ENCODE results near the gene SLC25A4. TPM values are rescaled to one million over a fixed set of nuclear protein-coding genes. Genes with fewer than 3 reads are reported as not detected.

Gene SLC25A4
- total RNA-seq, 1 donor from 2014 or later, result 20.0 TPM

DNA sequence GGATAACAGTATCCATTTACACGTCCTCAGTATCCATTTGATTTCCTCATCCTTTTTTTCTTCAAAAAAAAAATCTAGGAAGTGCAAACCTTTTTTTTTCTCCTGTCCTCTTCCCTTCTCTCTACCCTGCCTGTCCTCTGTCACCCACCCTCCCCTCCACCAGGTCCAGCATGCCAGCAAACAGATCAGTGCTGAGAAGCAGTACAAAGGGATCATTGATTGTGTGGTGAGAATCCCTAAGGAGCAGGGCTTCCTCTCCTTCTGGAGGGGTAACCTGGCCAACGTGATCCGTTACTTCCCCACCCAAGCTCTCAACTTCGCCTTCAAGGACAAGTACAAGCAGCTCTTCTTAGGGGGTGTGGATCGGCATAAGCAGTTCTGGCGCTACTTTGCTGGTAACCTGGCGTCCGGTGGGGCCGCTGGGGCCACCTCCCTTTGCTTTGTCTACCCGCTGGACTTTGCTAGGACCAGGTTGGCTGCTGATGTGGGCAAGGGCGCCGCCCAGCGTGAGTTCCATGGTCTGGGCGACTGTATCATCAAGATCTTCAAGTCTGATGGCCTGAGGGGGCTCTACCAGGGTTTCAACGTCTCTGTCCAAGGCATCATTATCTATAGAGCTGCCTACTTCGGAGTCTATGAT, 1.7 kb downstream of the SLC25A4 start:
- peaks cover 5% of the 10 kb centered on the region for H3K36me3 ChIP-seq (ENCODE audit: control insufficient read depth, insufficient read depth, low read length)
- no peak for TF ChIP-seq CTCF (IDR thresholded peaks at IDR 0.05; ENCODE audit: insufficient read depth, low read length, severe bottlenecking)
- DNase-seq (ENCODE audit: low read depth), result no peak
- H3K27me3 ChIP-seq (ENCODE audit: control insufficient read depth, insufficient read depth, low read length), result no peaks in the 10 kb centered on the region
- no peak overlapping the region for H3K4me3 ChIP-seq (ENCODE audit: low read depth, low read length)
- FAIRE-seq, result no peak

DNA sequence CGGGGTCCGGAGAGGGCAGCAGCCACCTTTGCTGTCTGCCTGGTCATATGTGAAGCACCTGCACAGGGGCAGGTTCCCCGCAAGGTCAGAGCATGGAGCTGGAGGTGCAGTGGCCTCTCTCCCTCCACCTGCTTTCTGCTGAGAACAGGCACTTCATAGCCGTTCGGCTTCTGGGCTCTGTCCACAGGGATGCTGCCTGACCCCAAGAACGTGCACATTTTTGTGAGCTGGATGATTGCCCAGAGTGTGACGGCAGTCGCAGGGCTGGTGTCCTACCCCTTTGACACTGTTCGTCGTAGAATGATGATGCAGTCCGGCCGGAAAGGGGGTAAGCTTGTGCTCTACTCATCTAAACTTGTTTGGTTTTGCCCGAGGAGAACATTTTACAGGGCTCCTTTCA, 2.5 kb downstream of the SLC25A4 start:
- Histone ChIP-seq H3K36me3 (ENCODE audit: control insufficient read depth, insufficient read depth, low read length) (peaks cover 5% of the 10 kb centered on the region), H3K27me3 (ENCODE audit: control insufficient read depth, insufficient read depth, low read length) (no peaks in the 10 kb centered on the region), H3K4me3 (ENCODE audit: low read depth, low read length) (no peak overlapping the region)
- no peak for TF ChIP-seq CTCF (IDR thresholded peaks at IDR 0.05; ENCODE audit: insufficient read depth, low read length, severe bottlenecking)
- FAIRE-seq (no peak), DNase-seq (ENCODE audit: low read depth) (no peak)

DNA sequence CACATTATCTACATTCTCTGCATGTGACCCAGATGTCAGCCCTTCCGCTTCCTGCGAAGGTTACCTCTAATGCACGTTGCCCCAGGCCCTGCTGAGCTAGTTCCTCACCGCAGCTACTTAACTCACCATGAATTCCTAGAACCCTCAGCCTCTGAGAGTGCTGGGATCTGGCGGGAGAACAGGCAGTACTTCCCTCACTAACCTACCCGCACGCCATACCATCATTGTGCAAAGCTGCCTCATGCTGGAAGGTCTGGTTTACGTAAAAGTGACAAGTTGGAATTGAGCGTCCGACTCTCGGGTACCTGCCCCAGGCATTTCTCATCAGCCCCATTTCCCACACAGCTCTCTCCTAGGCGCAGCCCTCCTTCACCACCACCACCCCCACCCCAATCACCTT, 6.3 kb downstream of the SLC25A4 start:
- Histone ChIP-seq H3K4me3 (ENCODE audit: low read depth, low read length) (no peak overlapping the region), H3K36me3 (ENCODE audit: control insufficient read depth, insufficient read depth, low read length) (peaks cover 5% of the 10 kb centered on the region), H3K27me3 (ENCODE audit: control insufficient read depth, insufficient read depth, low read length) (no peaks in the 10 kb centered on the region)
- TF ChIP-seq CTCF (IDR thresholded peaks at IDR 0.05; ENCODE audit: insufficient read depth, low read length, severe bottlenecking), result no peak
- DNase-seq (ENCODE audit: low read depth) (no peak), FAIRE-seq (no peak)

- TF ChIP-seq CTCF (IDR thresholded peaks at IDR 0.05; ENCODE audit: insufficient read depth, low read length, severe bottlenecking), result no peak
Observed at GRCh38 chr4:185151296-185151695, 8.2 kb downstream of the SLC25A4 start.

GRCh38 chr4:185165605-185166063, 22.6 kb downstream of the SLC25A4 start:
- DNase-seq (ENCODE audit: low read depth), result no peak
- TF ChIP-seq CTCF (IDR thresholded peaks at IDR 0.05; ENCODE audit: insufficient read depth, low read length, severe bottlenecking), result no peak
- H3K27me3 ChIP-seq (ENCODE audit: control insufficient read depth, insufficient read depth, low read length), result no peaks in the 10 kb centered on the region
- no peak overlapping the region for H3K4me3 ChIP-seq (ENCODE audit: low read depth, low read length)
- FAIRE-seq, result no peak
- H3K36me3 ChIP-seq (ENCODE audit: control insufficient read depth, insufficient read depth, low read length), result peaks cover 7% of the 10 kb centered on the region

More at GRCh38 chr4:185151296-185151695, 8.2 kb downstream of the SLC25A4 start:
- H3K36me3 ChIP-seq (ENCODE audit: control insufficient read depth, insufficient read depth, low read length), result no peaks in the 10 kb centered on the region
- FAIRE-seq (no peak), DNase-seq (ENCODE audit: low read depth) (no peak)
- no peak overlapping the region for H3K4me3 ChIP-seq (ENCODE audit: low read depth, low read length)
- no peaks in the 10 kb centered on the region for H3K27me3 ChIP-seq (ENCODE audit: control insufficient read depth, insufficient read depth, low read length)

DNA sequence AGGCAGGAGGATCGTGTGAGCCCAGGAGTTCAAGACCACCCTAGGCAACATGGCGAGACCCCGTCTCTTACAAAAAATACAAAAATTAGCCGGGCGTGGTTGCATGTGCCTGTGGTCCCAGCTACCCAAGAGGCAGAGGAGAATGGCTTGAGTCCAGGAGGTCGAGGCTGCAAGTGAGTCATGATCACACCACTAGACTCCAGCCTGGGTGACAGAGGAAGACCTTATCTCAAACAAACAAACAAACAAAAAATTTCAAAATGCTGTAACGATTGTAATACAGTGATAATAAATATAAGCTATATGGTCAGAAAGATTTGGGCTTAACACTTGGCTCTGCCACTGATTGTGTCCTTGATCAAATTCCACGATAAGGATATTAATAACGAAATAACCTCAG, 24.2 kb downstream of the SLC25A4 start:
- no peak for DNase-seq (ENCODE audit: low read depth)
- FAIRE-seq, result no peak
- Histone ChIP-seq H3K36me3 (ENCODE audit: control insufficient read depth, insufficient read depth, low read length) (peaks cover 5% of the 10 kb centered on the region), H3K4me3 (ENCODE audit: low read depth, low read length) (no peak overlapping the region), H3K27me3 (ENCODE audit: control insufficient read depth, insufficient read depth, low read length) (no peaks in the 10 kb centered on the region)
- no peak for TF ChIP-seq CTCF (IDR thresholded peaks at IDR 0.05; ENCODE audit: insufficient read depth, low read length, severe bottlenecking)

Data from bronchial epithelial cell (primary cell).